Glomerular visceral epithelial cell (primary cell): ENCODE data around the gene TXNRD2.
"Not testable (repeated sequence)": the region's sequence is repeated elsewhere in the genome, so short reads cannot be mapped to it uniquely, and the experiment has no call there.

Experiments
- DNase-seq: peaks from one replicate; pipeline ENCODE4 v3.0.0-alpha.2; 2016; ENCODE audit errors: extremely low spot score

TXNRD2 gene

GRCh38 chr22:19844377-19845053 lies 97.1 kb downstream of the TXNRD2 start:
- no peak for DNase-seq

- no peak for DNase-seq
Measured at GRCh38 chr22:19843857-19844376, 97.7 kb downstream of the TXNRD2 start.

GRCh38 chr22:19843107-19843856 lies 98.3 kb downstream of the TXNRD2 start:
- DNase-seq = no peak

- no peak for DNase-seq
Measured at GRCh38 chr22:19842393-19843106, 99.1 kb downstream of the TXNRD2 start.

- DNase-seq = no peak
Measured at GRCh38 chr22:19841641-19842392, 99.8 kb downstream of the TXNRD2 start.

- DNase-seq = no peak
Measured at GRCh38 chr22:19840955-19841640, 100.5 kb downstream of the TXNRD2 start.

GRCh38 chr22:19840059-19840458 lies 101.6 kb downstream of the TXNRD2 start:
- DNase-seq = no peak

GRCh38 chr22:19837915-19838314 lies 103.7 kb downstream of the TXNRD2 start:
- DNase-seq = no peak

GRCh38 chr22:19836512-19836911 lies 105.1 kb downstream of the TXNRD2 start:
- no peak for DNase-seq

GRCh38 chr22:19834599-19834998 lies 107.0 kb downstream of the TXNRD2 start:
- no peak for DNase-seq

GRCh38 chr22:19833327-19833726 lies 108.3 kb downstream of the TXNRD2 start:
- not testable (repeated sequence) for DNase-seq

- no peak for DNase-seq
Measured at GRCh38 chr22:19832476-19833108, 109.0 kb downstream of the TXNRD2 start.

GRCh38 chr22:19831979-19832378 lies 109.6 kb downstream of the TXNRD2 start:
- DNase-seq = not testable (repeated sequence)

- DNase-seq = no peak
Measured at GRCh38 chr22:19831016-19831415, 110.6 kb downstream of the TXNRD2 start.

GRCh38 chr22:19828035-19828401 lies 113.6 kb downstream of the TXNRD2 start:
- no peak for DNase-seq

GRCh38 chr22:19827341-19828034 lies 114.1 kb downstream of the TXNRD2 start:
- no peak for DNase-seq

GRCh38 chr22:19826619-19826950 lies 115.0 kb downstream of the TXNRD2 start:
- DNase-seq = no peak

- DNase-seq = no peak
Measured at GRCh38 chr22:19825904-19826618, 115.6 kb downstream of the TXNRD2 start.
